ENCODE data around the gene OR6J1. TPM values are rescaled to one million over a fixed set of nuclear protein-coding genes. Genes with fewer than 3 reads are reported as not detected.
A peak's percentile ranks its signal among the peaks of the same experiment; 100 is the strongest.

The OR6J1 gene
- total RNA-seq, 1 experiment from 2014 or later = not detected

GRCh38 chr14:22601456-22601855 is 42.7 kb downstream of the OR6J1 start:
- no peak for TF ChIP-seq EZH2 (IDR thresholded peaks at IDR 0.05; ENCODE audit: borderline replicate concordance, low read depth, low read length, poor library complexity, severe bottlenecking)
- TF ChIP-seq, protein P1, sequence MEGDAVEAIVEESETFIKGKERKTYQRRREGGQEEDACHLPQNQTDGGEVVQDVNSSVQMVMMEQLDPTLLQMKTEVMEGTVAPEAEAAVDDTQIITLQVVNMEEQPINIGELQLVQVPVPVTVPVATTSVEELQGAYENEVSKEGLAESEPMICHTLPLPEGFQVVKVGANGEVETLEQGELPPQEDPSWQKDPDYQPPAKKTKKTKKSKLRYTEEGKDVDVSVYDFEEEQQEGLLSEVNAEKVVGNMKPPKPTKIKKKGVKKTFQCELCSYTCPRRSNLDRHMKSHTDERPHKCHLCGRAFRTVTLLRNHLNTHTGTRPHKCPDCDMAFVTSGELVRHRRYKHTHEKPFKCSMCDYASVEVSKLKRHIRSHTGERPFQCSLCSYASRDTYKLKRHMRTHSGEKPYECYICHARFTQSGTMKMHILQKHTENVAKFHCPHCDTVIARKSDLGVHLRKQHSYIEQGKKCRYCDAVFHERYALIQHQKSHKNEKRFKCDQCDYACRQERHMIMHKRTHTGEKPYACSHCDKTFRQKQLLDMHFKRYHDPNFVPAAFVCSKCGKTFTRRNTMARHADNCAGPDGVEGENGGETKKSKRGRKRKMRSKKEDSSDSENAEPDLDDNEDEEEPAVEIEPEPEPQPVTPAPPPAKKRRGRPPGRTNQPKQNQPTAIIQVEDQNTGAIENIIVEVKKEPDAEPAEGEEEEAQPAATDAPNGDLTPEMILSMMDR (conservative IDR thresholded peaks at IDR 0.05; ENCODE audit: low read depth, low read length) = no peak
- ChIA-PET CTCF (interaction anchor here (1.1 kb wide), 1 partner anchor 253 kb away, joined by 3 read pairs; no protein-coding TSS in a partner anchor), POLR2A (ENCODE audit: low non-redundant PET) (no interaction called here)
- peaks cover 34% of the 10 kb centered on the region for H3K36me3 ChIP-seq (ENCODE audit: insufficient read depth, low read length, poor library complexity, severe bottlenecking)
- intact Hi-C loops (cut with micrococcal nuclease; ENCODE audit: unreplicated experiment) = no loop called here
- no peaks in the 10 kb centered on the region for H3K27me3 ChIP-seq (replicated peaks; ENCODE audit: insufficient read depth, low read depth, low read length, poor library complexity)
- no peak overlapping the region for H3K27ac ChIP-seq (ENCODE audit: low read depth, low read length, poor library complexity, severe bottlenecking)
- no TSS peak for BruUV-seq (replicated peaks)
- peaks cover 6% of the 10 kb centered on the region for H3K4me1 ChIP-seq (ENCODE audit: insufficient read depth, low read length, poor library complexity, severe bottlenecking)
- no peak overlapping the region for H3K4me3 ChIP-seq (ENCODE audit: low read depth, low read length, poor library complexity, severe bottlenecking)
- no peaks in the 10 kb centered on the region for H3K9me3 ChIP-seq (ENCODE audit: low read depth, low read length, poor library complexity, severe bottlenecking)
- no peak for DNase-seq (ENCODE audit: low spot score)

GRCh38 chr14:22600027-22600426 is 44.1 kb downstream of the OR6J1 start:
- CTCF ChIA-PET = no interaction called here
- Histone ChIP-seq H3K9me3 (ENCODE audit: low read depth, low read length, poor library complexity, severe bottlenecking) (no peaks in the 10 kb centered on the region), H3K36me3 (ENCODE audit: insufficient read depth, low read length, poor library complexity, severe bottlenecking) (peaks cover 20% of the 10 kb centered on the region), H3K27me3 (replicated peaks; ENCODE audit: insufficient read depth, low read depth, low read length, poor library complexity) (no peaks in the 10 kb centered on the region), H3K4me3 (ENCODE audit: low read depth, low read length, poor library complexity, severe bottlenecking) (no peak overlapping the region), H3K4me1 (ENCODE audit: insufficient read depth, low read length, poor library complexity, severe bottlenecking) (peaks cover 6% of the 10 kb centered on the region), H3K27ac (ENCODE audit: low read depth, low read length, poor library complexity, severe bottlenecking) (no peak overlapping the region)
- intact Hi-C loops (cut with micrococcal nuclease; ENCODE audit: unreplicated experiment) = no loop called here
- DNase-seq (ENCODE audit: low spot score) = no peak
- POLR2A ChIA-PET (ENCODE audit: low non-redundant PET) = no interaction called here
- TF ChIP-seq, protein P1 (conservative IDR thresholded peaks at IDR 0.05; ENCODE audit: low read depth, low read length) = no peak
- no peak for TF ChIP-seq EZH2 (IDR thresholded peaks at IDR 0.05; ENCODE audit: borderline replicate concordance, low read depth, low read length, poor library complexity, severe bottlenecking)
- BruUV-seq (replicated peaks) = no TSS peak

DNA sequence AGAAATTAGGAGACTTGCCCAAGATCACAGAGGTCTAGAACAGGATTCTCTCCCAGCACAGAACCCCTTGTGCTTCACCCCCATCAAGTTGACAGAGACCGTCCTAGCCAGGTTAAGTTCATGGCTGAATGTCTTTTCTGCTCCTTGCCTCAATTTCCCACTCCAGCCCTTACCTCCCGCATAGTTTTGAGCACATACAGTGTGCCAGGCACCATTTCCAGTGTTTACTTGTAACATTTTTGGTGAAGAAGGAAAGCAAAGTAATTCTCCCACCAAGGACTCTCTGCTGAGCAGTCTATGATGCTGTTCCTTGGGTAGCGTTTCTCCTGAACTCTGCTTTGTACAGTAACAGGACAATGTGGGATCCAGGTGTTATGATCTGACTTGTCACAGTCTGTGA is 44.8 kb downstream of the OR6J1 start:
- no peaks in the 10 kb centered on the region for H3K27me3 ChIP-seq (replicated peaks; ENCODE audit: insufficient read depth, low read depth, low read length, poor library complexity)
- TF ChIP-seq, protein P1 (conservative IDR thresholded peaks at IDR 0.05; ENCODE audit: low read depth, low read length) = no peak
- TF ChIP-seq EZH2 (IDR thresholded peaks at IDR 0.05; ENCODE audit: borderline replicate concordance, low read depth, low read length, poor library complexity, severe bottlenecking) = no peak
- DNase-seq (ENCODE audit: low spot score) = no peak
- peak overlapping the region; percentile 69 for H3K4me3 ChIP-seq (ENCODE audit: low read depth, low read length, poor library complexity, severe bottlenecking)
- BruUV-seq (replicated peaks) = no TSS peak
- no peaks in the 10 kb centered on the region for H3K9me3 ChIP-seq (ENCODE audit: low read depth, low read length, poor library complexity, severe bottlenecking)
- CTCF ChIA-PET = interaction anchor here (2.0 kb wide), 1 partner anchor 10 kb away, joined by 6 read pairs; the partner anchor contains the start of gene DAD1
- POLR2A ChIA-PET (ENCODE audit: low non-redundant PET) = no interaction called here
- peaks cover 6% of the 10 kb centered on the region for H3K4me1 ChIP-seq (ENCODE audit: insufficient read depth, low read length, poor library complexity, severe bottlenecking)
- peak overlapping the region; percentile 66 for H3K27ac ChIP-seq (ENCODE audit: low read depth, low read length, poor library complexity, severe bottlenecking)
- H3K36me3 ChIP-seq (ENCODE audit: insufficient read depth, low read length, poor library complexity, severe bottlenecking) = peaks cover 17% of the 10 kb centered on the region
- intact Hi-C loops (cut with micrococcal nuclease; ENCODE audit: unreplicated experiment) = no loop called here

Data from A673 (cell line).